Right lobe of liver (tissue), 4 donors: Measurements from ENCODE around the gene FCRL1.

Experiments used
- POLR2A ChIP-seq: fragments of 450-650 bp; IDR thresholded peaks from one replicate; pipeline ENCODE4 v1.6.1; 2017; ENCODE audit warnings: antibody characterized with exemption, mild to moderate bottlenecking
- TF ChIP-seq, protein P1 (sequence below), 4 donors: fragments of 200-600 bp in 3 of 4; fragments of 450-650 bp in 1 of 4; IDR thresholded peaks; one replicate each; pipeline versions ENCODE4 v1.5.1 to v1.8.0; 2016 to 2022; ENCODE audit warnings: antibody characterized with exemption in 4 of 4, mild to moderate bottlenecking in 2 of 4
- donor health status: DM: no; HTN: no; CAD: no.
- donor health status: DM: no; HTN: no; CAD: no.
- donor health status: DM: no; HTN: yes; CAD: no.

DNA sequence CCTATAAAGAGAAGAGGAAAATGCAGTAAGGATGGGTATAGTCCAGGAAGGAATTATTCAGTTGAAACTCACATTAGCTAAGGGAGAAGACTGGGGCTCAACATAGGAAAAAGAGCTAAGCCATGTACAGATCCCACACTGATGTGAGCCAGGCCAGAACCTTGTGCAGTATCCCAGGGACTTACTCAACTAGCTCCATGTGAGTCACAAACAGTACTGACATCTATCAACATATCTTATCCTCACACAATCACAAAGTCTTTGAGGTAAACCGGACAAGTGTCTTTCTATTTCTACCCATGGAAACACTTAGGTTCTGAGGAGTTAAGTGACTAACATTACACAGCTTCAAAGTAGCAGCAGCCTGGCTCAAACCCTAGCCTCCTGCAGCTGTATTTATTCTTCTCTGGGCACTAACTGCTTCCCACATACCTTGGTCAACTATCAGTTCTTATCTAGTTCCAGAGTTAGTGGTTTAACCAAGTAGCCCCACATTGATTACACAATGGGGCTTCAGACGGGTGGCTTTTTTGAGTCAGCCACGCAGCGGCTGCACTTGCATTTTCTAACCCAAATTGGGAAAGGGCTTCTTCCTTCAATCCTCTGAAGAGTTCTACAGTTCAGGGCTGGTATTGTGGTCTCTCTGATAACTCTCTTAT, 12.2 kb upstream of the FCRL1 start:
- TF ChIP-seq, protein P1, sequence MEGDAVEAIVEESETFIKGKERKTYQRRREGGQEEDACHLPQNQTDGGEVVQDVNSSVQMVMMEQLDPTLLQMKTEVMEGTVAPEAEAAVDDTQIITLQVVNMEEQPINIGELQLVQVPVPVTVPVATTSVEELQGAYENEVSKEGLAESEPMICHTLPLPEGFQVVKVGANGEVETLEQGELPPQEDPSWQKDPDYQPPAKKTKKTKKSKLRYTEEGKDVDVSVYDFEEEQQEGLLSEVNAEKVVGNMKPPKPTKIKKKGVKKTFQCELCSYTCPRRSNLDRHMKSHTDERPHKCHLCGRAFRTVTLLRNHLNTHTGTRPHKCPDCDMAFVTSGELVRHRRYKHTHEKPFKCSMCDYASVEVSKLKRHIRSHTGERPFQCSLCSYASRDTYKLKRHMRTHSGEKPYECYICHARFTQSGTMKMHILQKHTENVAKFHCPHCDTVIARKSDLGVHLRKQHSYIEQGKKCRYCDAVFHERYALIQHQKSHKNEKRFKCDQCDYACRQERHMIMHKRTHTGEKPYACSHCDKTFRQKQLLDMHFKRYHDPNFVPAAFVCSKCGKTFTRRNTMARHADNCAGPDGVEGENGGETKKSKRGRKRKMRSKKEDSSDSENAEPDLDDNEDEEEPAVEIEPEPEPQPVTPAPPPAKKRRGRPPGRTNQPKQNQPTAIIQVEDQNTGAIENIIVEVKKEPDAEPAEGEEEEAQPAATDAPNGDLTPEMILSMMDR (IDR thresholded peaks at IDR 0.05), result no peak
- no peak for TF ChIP-seq POLR2A
